Brain microvascular endothelial cell (primary cell): Measurements from ENCODE around the gene RHNO1.

ENCODE experiments used
- DNase-seq: peaks from one replicate; pipeline ENCODE4 v3.0.0-alpha.2; 2020
- H3K27ac ChIP-seq: fragments of 250-450 bp; sonication (Bioruptor Pico); 2 replicates; pipeline ENCODE4 v1.5.1; 2020; ENCODE audit warnings: mild to moderate bottlenecking, moderate library complexity
- H3K27me3 ChIP-seq: fragments of 250-450 bp; sonication (Bioruptor Pico); replicated peaks from 2 replicates; pipeline ENCODE4 v1.5.1; 2020; ENCODE audit warnings: mild to moderate bottlenecking
- H3K36me3 ChIP-seq: fragments of 250-450 bp; sonication (Bioruptor Pico); replicated peaks from 2 replicates; pipeline ENCODE4 v1.5.1; 2020; ENCODE audit warnings: mild to moderate bottlenecking
- H3K4me3 ChIP-seq: 2 replicates; pipeline ENCODE4 v1.5.1; 2011; ENCODE audit warnings: low read depth, mild to moderate bottlenecking, control low read depth, low read length, moderate library complexity
- CTCF ChIP-seq: IDR thresholded peaks from 2 replicates; pipeline ENCODE4 v1.5.1; 2011; ENCODE audit warnings: low read depth, mild to moderate bottlenecking, moderate library complexity, low read length, control low read depth, inconsistent platforms; ENCODE audit errors: missing control alignments
- in situ Hi-C: cut with HindIII; loops from 2 replicates; pipeline ENCODE4 v1.10.0; 2017; ENCODE audit warnings: low sequenced_read_pairs, low pct_ligation_motif_present

RHNO1 gene

GRCh38 chr12:2891240-2892053 is 14.4 kb downstream of the RHNO1 start:
- peak overlapping the region; percentile 72 for H3K27ac ChIP-seq
- in situ Hi-C loops, result no loop called here
- no peaks in the 10 kb centered on the region for H3K27me3 ChIP-seq
- no peak for TF ChIP-seq CTCF
- no peaks in the 10 kb centered on the region for H3K36me3 ChIP-seq
- peak overlapping the region; percentile 96 for H3K4me3 ChIP-seq
- DNase-seq, result peak; percentile 58

- peak overlapping the region; percentile 96 for H3K4me3 ChIP-seq
- H3K27ac ChIP-seq, result no peak overlapping the region
- in situ Hi-C loops, result no loop called here
- DNase-seq, result no peak
- H3K27me3 ChIP-seq, result no peaks in the 10 kb centered on the region
- no peak for TF ChIP-seq CTCF
- no peaks in the 10 kb centered on the region for H3K36me3 ChIP-seq
Observed at GRCh38 chr12:2892246-2892645, 15.2 kb downstream of the RHNO1 start.

GRCh38 chr12:2893007-2893406 is 16.0 kb downstream of the RHNO1 start:
- no peak overlapping the region for H3K27ac ChIP-seq
- H3K36me3 ChIP-seq, result no peaks in the 10 kb centered on the region
- no peaks in the 10 kb centered on the region for H3K27me3 ChIP-seq
- TF ChIP-seq CTCF, result no peak
- H3K4me3 ChIP-seq, result no peak overlapping the region
- peak; percentile 59 for DNase-seq
- in situ Hi-C loops, result no loop called here

- Histone ChIP-seq H3K4me3 (no peak overlapping the region), H3K27ac (no peak overlapping the region), H3K27me3 (no peaks in the 10 kb centered on the region), H3K36me3 (no peaks in the 10 kb centered on the region)
- in situ Hi-C loops, result no loop called here
- no peak for TF ChIP-seq CTCF
- DNase-seq, result no peak
Observed at GRCh38 chr12:2895051-2895451, 18.0 kb downstream of the RHNO1 start.

- no peak overlapping the region for H3K4me3 ChIP-seq
- no peak overlapping the region for H3K27ac ChIP-seq
- in situ Hi-C loops, result no loop called here
- no peak for TF ChIP-seq CTCF
- no peaks in the 10 kb centered on the region for H3K27me3 ChIP-seq
- DNase-seq, result no peak
- H3K36me3 ChIP-seq, result no peaks in the 10 kb centered on the region
Observed at GRCh38 chr12:2895511-2895910, 18.5 kb downstream of the RHNO1 start.

GRCh38 chr12:2897418-2897817 is 20.4 kb downstream of the RHNO1 start:
- Histone ChIP-seq H3K27ac (no peak overlapping the region), H3K27me3 (no peaks in the 10 kb centered on the region), H3K36me3 (no peaks in the 10 kb centered on the region), H3K4me3 (no peak overlapping the region)
- DNase-seq, result no peak
- no peak for TF ChIP-seq CTCF
- in situ Hi-C loops, result no loop called here
